ENCODE measurements around the gene THADA. TPM values are rescaled to one million over a fixed set of nuclear protein-coding genes. Genes with fewer than 3 reads are reported as not detected.

The THADA gene
- total RNA-seq, 1 donor from 2014 or later: 28.3 TPM

- H3K4me3 Mint-ChIP-seq (ENCODE audit: unreplicated experiment): peak overlapping the region; percentile 77
- H3K36me3 Mint-ChIP-seq (ENCODE audit: unreplicated experiment): peaks cover 19% of the 10 kb centered on the region
- no peak for DNase-seq (ENCODE audit: extremely low spot score, unreplicated experiment)
- H3K9me3 Mint-ChIP-seq (ENCODE audit: unreplicated experiment): no peaks in the 10 kb centered on the region
- no peaks in the 10 kb centered on the region for H3K27me3 Mint-ChIP-seq (ENCODE audit: unreplicated experiment)
- TF ChIP-seq, protein P1, sequence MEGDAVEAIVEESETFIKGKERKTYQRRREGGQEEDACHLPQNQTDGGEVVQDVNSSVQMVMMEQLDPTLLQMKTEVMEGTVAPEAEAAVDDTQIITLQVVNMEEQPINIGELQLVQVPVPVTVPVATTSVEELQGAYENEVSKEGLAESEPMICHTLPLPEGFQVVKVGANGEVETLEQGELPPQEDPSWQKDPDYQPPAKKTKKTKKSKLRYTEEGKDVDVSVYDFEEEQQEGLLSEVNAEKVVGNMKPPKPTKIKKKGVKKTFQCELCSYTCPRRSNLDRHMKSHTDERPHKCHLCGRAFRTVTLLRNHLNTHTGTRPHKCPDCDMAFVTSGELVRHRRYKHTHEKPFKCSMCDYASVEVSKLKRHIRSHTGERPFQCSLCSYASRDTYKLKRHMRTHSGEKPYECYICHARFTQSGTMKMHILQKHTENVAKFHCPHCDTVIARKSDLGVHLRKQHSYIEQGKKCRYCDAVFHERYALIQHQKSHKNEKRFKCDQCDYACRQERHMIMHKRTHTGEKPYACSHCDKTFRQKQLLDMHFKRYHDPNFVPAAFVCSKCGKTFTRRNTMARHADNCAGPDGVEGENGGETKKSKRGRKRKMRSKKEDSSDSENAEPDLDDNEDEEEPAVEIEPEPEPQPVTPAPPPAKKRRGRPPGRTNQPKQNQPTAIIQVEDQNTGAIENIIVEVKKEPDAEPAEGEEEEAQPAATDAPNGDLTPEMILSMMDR (IDR thresholded peaks at IDR 0.05): no peak
- peak overlapping the region; percentile 98 for H3K27ac Mint-ChIP-seq (ENCODE audit: unreplicated experiment)
- H3K4me1 Mint-ChIP-seq (ENCODE audit: unreplicated experiment): peaks cover 59% of the 10 kb centered on the region
Measured at GRCh38 chr2:43220229-43220751, 375.5 kb downstream of the THADA start.

GRCh38 chr2:43219383-43220228 lies 376.2 kb downstream of the THADA start:
- peak; percentile 88 for DNase-seq (ENCODE audit: extremely low spot score, unreplicated experiment)
- H3K4me1 Mint-ChIP-seq (ENCODE audit: unreplicated experiment): peaks cover 59% of the 10 kb centered on the region

DNA sequence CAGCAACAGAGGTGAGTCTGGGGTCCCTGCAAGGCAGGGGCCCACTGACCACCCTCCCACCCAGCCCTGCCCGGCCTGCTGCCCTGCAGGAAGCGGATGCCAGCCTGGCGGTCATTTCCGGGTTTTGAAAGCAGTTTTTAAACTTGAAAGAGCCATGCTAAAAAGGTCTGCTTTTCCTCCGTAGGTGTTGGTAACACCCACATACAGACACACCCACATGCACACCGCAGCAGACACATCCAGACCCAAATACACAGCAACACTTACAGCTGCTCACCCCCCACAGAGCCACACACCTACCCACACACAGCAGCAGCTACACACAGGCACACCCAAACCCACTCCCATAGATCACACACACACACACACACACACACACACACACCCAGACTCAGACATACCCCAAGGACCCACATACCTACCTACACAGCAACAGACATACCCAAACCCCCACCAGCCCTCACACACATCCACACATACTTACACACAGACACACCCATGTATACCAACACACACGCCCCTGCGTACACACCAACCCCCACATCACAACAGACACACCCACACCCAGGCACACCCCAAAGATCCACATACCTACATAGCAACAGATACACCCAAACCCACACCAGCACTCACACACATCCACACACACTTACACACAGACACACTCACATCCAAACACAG lies 377.0 kb downstream of the THADA start:
- H3K27ac Mint-ChIP-seq (ENCODE audit: unreplicated experiment): peak overlapping the region; percentile 98
- no peak for DNase-seq (ENCODE audit: extremely low spot score, unreplicated experiment)
- H3K4me3 Mint-ChIP-seq (ENCODE audit: unreplicated experiment): peak overlapping the region; percentile 77
- no peaks in the 10 kb centered on the region for H3K27me3 Mint-ChIP-seq (ENCODE audit: unreplicated experiment)
- TF ChIP-seq, protein P1 (IDR thresholded peaks at IDR 0.05): no peak
- H3K9me3 Mint-ChIP-seq (ENCODE audit: unreplicated experiment): no peaks in the 10 kb centered on the region
- H3K36me3 Mint-ChIP-seq (ENCODE audit: unreplicated experiment): peaks cover 13% of the 10 kb centered on the region
- H3K4me1 Mint-ChIP-seq (ENCODE audit: unreplicated experiment): peaks cover 57% of the 10 kb centered on the region

More at GRCh38 chr2:43219383-43220228, 376.2 kb downstream of the THADA start:
- Mint-ChIP-seq H3K9me3 (ENCODE audit: unreplicated experiment) (no peaks in the 10 kb centered on the region), H3K27me3 (ENCODE audit: unreplicated experiment) (no peaks in the 10 kb centered on the region), H3K27ac (ENCODE audit: unreplicated experiment) (peak overlapping the region; percentile 98), H3K36me3 (ENCODE audit: unreplicated experiment) (peaks cover 17% of the 10 kb centered on the region), H3K4me3 (ENCODE audit: unreplicated experiment) (peak overlapping the region; percentile 77)
- TF ChIP-seq, protein P1 (IDR thresholded peaks at IDR 0.05): no peak

- H3K4me1 Mint-ChIP-seq (ENCODE audit: unreplicated experiment): peaks cover 57% of the 10 kb centered on the region
- DNase-seq (ENCODE audit: extremely low spot score, unreplicated experiment): no peak
- H3K27ac Mint-ChIP-seq (ENCODE audit: unreplicated experiment): peak overlapping the region; percentile 98
- peaks cover 7% of the 10 kb centered on the region for H3K36me3 Mint-ChIP-seq (ENCODE audit: unreplicated experiment)
- TF ChIP-seq, protein P1 (IDR thresholded peaks at IDR 0.05): peak; percentile 43
- no peaks in the 10 kb centered on the region for H3K9me3 Mint-ChIP-seq (ENCODE audit: unreplicated experiment)
- no peaks in the 10 kb centered on the region for H3K27me3 Mint-ChIP-seq (ENCODE audit: unreplicated experiment)
- H3K4me3 Mint-ChIP-seq (ENCODE audit: unreplicated experiment): peak overlapping the region; percentile 77
Measured at GRCh38 chr2:43218155-43218701, 377.6 kb downstream of the THADA start.

Data from osteocyte (in vitro differentiated cells).